GM12878 (cell line): ENCODE measurements around the gene HDAC9. TPM values are rescaled to one million over a fixed set of nuclear protein-coding genes. Genes with fewer than 3 reads are reported as not detected.

ENCODE experiments used
- ATAC-seq: fragments of 200-7000 bp; cut with Tn5 transposase; 3 replicates; pipeline ENCODE4 v1.9.1; 2020; ENCODE audit warnings: mild to moderate bottlenecking, moderate library complexity
- BruUV-seq: library from RNA; stranded (reverse); fragments of 400-500 nt; replicated peaks from 2 replicates; lab custom pipeline; 2021; lab: Mats Ljungman, UMichigan
- CTCF ChIA-PET: fragments of 300-600 bp; sonication (Branson Sonifier 250); formaldehyde crosslinking; extraction: SDS; loops from one replicate; lab custom pipeline; 2021; ENCODE audit warnings: inconsistent platforms; lab: Yijun Ruan, JAX
- POLR2A ChIA-PET: fragments of 350-600 bp; formaldehyde crosslinking; extraction: SDS; loops from one replicate; lab custom pipeline; 2021; ENCODE audit warnings: inconsistent platforms; lab: Charles Lee
- RAD21 ChIA-PET: fragments of 300-600 bp; sonication (Branson Sonifier 250); formaldehyde crosslinking; loops from one replicate; lab custom pipeline; 2023; ENCODE audit warnings: antibody characterized with exemption; ENCODE audit not compliant: unreplicated experiment; lab: Charles Lee
- SMC1A ChIA-PET: fragments of 300-600 bp; sonication (Branson Sonifier 250); formaldehyde crosslinking; loops from one replicate; lab custom pipeline; 2023; ENCODE audit not compliant: unreplicated experiment, uncharacterized antibody; lab: Charles Lee
- DNase-seq: peaks from one replicate; pipeline ENCODE4 v3.0.0-alpha.2; 2011; ENCODE audit warnings: low read depth, low spot score
- FAIRE-seq: peaks from 3 replicates; lab custom pipeline; 2011; peaks lifted over from hg19 to GRCh38; lab: Jason Lieb, UNC
- H2AFZ ChIP-seq: 2 replicates; pipeline ENCODE4 v1.6.0; 2011; ENCODE audit warnings: low read depth, low read length, control low read depth; ENCODE audit not compliant: control insufficient read depth
- H3K27ac ChIP-seq: 2 replicates; pipeline ENCODE4 v1.5.1; 2011; ENCODE audit warnings: control low read depth; ENCODE audit not compliant: control insufficient read depth, insufficient read depth
- H3K27me3 ChIP-seq, 2 experiments: replicated peaks in 1 of 2; 2 replicates each; pipeline versions ENCODE4 v1.6.0 to v1.6.1; 2011; ENCODE audit warnings: low read length in 1 of 2; ENCODE audit not compliant: control insufficient read depth in 2 of 2, insufficient read depth in 2 of 2
- H3K36me3 ChIP-seq, 2 experiments: 2 replicates each; pipeline ENCODE4 v1.5.1; 2011; ENCODE audit warnings: low read length in 1 of 2; ENCODE audit not compliant: control insufficient read depth in 2 of 2, insufficient read depth in 2 of 2
- H3K4me1 ChIP-seq: 2 replicates; pipeline ENCODE4 v1.6.1; 2011; ENCODE audit warnings: mild to moderate bottlenecking, low read length, moderate library complexity, mixed read lengths; ENCODE audit not compliant: control insufficient read depth, insufficient read depth
- H3K4me2 ChIP-seq: 2 replicates; pipeline ENCODE4 v1.6.0; 2011; ENCODE audit warnings: control low read depth; ENCODE audit not compliant: control insufficient read depth, insufficient read depth
- H3K4me3 ChIP-seq: fragments of 200-600 bp; sonication (generic); 2 replicates; pipeline ENCODE4 v1.5.1; 2016
- H3K79me2 ChIP-seq: 2 replicates; pipeline ENCODE4 v1.6.0; 2011; ENCODE audit warnings: low read length; ENCODE audit not compliant: control insufficient read depth, insufficient read depth
- H3K9ac ChIP-seq: 2 replicates; pipeline ENCODE4 v1.8.0; 2011; ENCODE audit warnings: low read length, control low read depth, mixed read lengths; ENCODE audit not compliant: control insufficient read depth, insufficient read depth
- H3K9me3 ChIP-seq: replicated peaks from 3 replicates; pipeline ENCODE4 v1.5.1; 2011; ENCODE audit warnings: mild to moderate bottlenecking, low read length; ENCODE audit not compliant: control insufficient read depth, insufficient read depth
- H4K20me1 ChIP-seq: 2 replicates; pipeline ENCODE4 v1.6.0; 2011; ENCODE audit not compliant: control insufficient read depth, insufficient read depth
- BACH1 ChIP-seq: fragments of 450-650 bp; IDR thresholded peaks from 2 replicates; pipeline ENCODE4 v1.6.1; 2017; ENCODE audit warnings: mild to moderate bottlenecking, borderline replicate concordance
- CREB1 ChIP-seq: IDR thresholded peaks from 2 replicates; pipeline ENCODE4 v1.6.1; 2012; ENCODE audit warnings: low read depth, mild to moderate bottlenecking, inconsistent platforms
- CREM ChIP-seq: IDR thresholded peaks from 2 replicates; pipeline ENCODE4 v1.6.1; 2014; ENCODE audit warnings: antibody characterized with exemption, low read depth
- ETV6 ChIP-seq, 2 experiments: fragments of 450-650 bp in 1 of 2; IDR thresholded peaks in 1 of 2; conservative IDR thresholded peaks in 1 of 2; 2 replicates each; pipeline ENCODE4 v1.6.1; 2014; ENCODE audit warnings: antibody characterized with exemption in 1 of 2, borderline replicate concordance in 1 of 2, low read depth in 1 of 2, mild to moderate bottlenecking in 1 of 2, moderate library complexity in 1 of 2
- FOXK2 ChIP-seq: fragments of 450-650 bp; IDR thresholded peaks from 2 replicates; pipeline ENCODE4 v1.6.1; 2017; ENCODE audit warnings: mild to moderate bottlenecking, moderate library complexity
- FOXM1 ChIP-seq: IDR thresholded peaks from 2 replicates; pipeline ENCODE4 v1.6.1; 2012; ENCODE audit warnings: low read depth, mild to moderate bottlenecking, inconsistent platforms, low read length, moderate library complexity
- IRF3 ChIP-seq: fragments of 450-650 bp; IDR thresholded peaks from 2 replicates; pipeline ENCODE4 v1.6.1; 2014; ENCODE audit warnings: mild to moderate bottlenecking
- JUNB ChIP-seq: IDR thresholded peaks from 2 replicates; pipeline ENCODE4 v1.6.1; 2016; ENCODE audit warnings: antibody characterized with exemption, mild to moderate bottlenecking
- LARP7 ChIP-seq: fragments of 450-650 bp; IDR thresholded peaks from 2 replicates; pipeline ENCODE4 v1.6.1; 2017; ENCODE audit warnings: mild to moderate bottlenecking
- MEF2A ChIP-seq: IDR thresholded peaks from 2 replicates; pipeline ENCODE4 v1.6.1; 2011; ENCODE audit warnings: low read depth, mild to moderate bottlenecking, low read length, moderate library complexity; ENCODE audit not compliant: insufficient read depth
- NFYA ChIP-seq: IDR thresholded peaks from 2 replicates; pipeline ENCODE4 v1.6.1; 2011; ENCODE audit warnings: low read depth, mild to moderate bottlenecking, low read length, improper control_type of control experiment, borderline replicate concordance
- NR2C1 ChIP-seq: fragments of 450-650 bp; IDR thresholded peaks from 2 replicates; pipeline ENCODE4 v1.6.1; 2017; ENCODE audit warnings: antibody characterized with exemption, mild to moderate bottlenecking, moderate library complexity
- POLR2A ChIP-seq: IDR thresholded peaks from 2 replicates; pipeline ENCODE4 v1.6.1; 2011; ENCODE audit warnings: low read depth, mild to moderate bottlenecking, low read length
- POLR2AphosphoS2 ChIP-seq: IDR thresholded peaks from 2 replicates; pipeline ENCODE4 v1.6.1; 2011; ENCODE audit warnings: low read depth, mild to moderate bottlenecking, low read length, improper control_type of control experiment, moderate library complexity
- RCOR1 ChIP-seq: conservative IDR thresholded peaks from 2 replicates; pipeline ENCODE4 v1.6.1; 2012; ENCODE audit warnings: low read depth, low read length, improper control_type of control experiment
- RFX5 ChIP-seq: IDR thresholded peaks from 2 replicates; pipeline ENCODE4 v1.6.1; 2011; ENCODE audit warnings: low read depth, low read length, improper control_type of control experiment
- SMARCA5 ChIP-seq: fragments of 450-650 bp; IDR thresholded peaks from 2 replicates; pipeline ENCODE4 v1.6.1; 2017; ENCODE audit warnings: mild to moderate bottlenecking
- TBL1XR1 ChIP-seq: IDR thresholded peaks from 2 replicates; pipeline ENCODE4 v1.6.1; 2012; ENCODE audit warnings: low read depth, low read length, improper control_type of control experiment
- TCF7 ChIP-seq: IDR thresholded peaks from 2 replicates; pipeline ENCODE4 v1.6.1; 2014; ENCODE audit warnings: antibody characterized with exemption, borderline replicate concordance
- ZNF384 ChIP-seq: IDR thresholded peaks from 2 replicates; pipeline ENCODE4 v1.6.1; 2012; ENCODE audit warnings: low read depth, mild to moderate bottlenecking, low read length, improper control_type of control experiment, borderline replicate concordance
- WGBS: methylation state at CpG from one replicate; pipeline ENCODE4 v1.1.6; 2016; ENCODE audit warnings: low lambda C conversion rate; ENCODE audit not compliant: insufficient replicate concordance, insufficient coverage; ENCODE audit errors: missing lambda C conversion rate; 5-methylcytosine and 5-hydroxymethylcytosine counted together
- in situ Hi-C: fragments of 300-500 bp; cut with MboI; formaldehyde crosslinking; loops from 9 replicates; pipeline ENCODE4 v1.14.3; 2018; ENCODE audit warnings: mixed read lengths
- intact Hi-C: fragments of 100-400 bp; cut with micrococcal nuclease; formaldehyde crosslinking; loops from one replicate; pipeline ENCODE4 v1.14.2; 2022; ENCODE audit not compliant: unreplicated experiment
- polyA plus RNA-seq, 11 experiments: library from polyadenylated mRNA; depleted of rRNA in 4 of 11; unstranded in 6 of 11; stranded (reverse) in 5 of 11; fragments of >200 nt; fragmentation: Nextera tagmentation in 4 of 11; fragmentation: Illumina TruSeq in 1 of 11; extraction: Ambion mirVana in 4 of 11; extraction: Trizol in 1 of 11; gene quantifications; 1 replicate in 1 of 11; 2 replicates in 10 of 11; pipeline versions ENCODE4 v1.2.1 to v1.2.3, GENCODE V29; 2011 to 2016; ENCODE audit warnings: inconsistent platforms in 2 of 11, missing spikeins in 2 of 11, low read depth in 1 of 11
- total RNA-seq, 4 experiments: library from RNA; depleted of rRNA in 3 of 4; stranded (reverse); fragments of >200 nt in 3 of 4; fragmentation: Illumina TruSeq in 1 of 4; extraction: Trizol in 1 of 4; gene quantifications; 2 replicates each; pipeline versions ENCODE4 v1.2.1 to v1.2.3, GENCODE V29; 2013 to 2021

HDAC9 gene
- total and polyA plus RNA-seq, 10 of the 15 experiments (the other 5 are each of a cell fraction or from before 2014, with no cell fraction given) = 0.73 to 12.8 (median 0.92) TPM

GRCh38 chr7:18511351-18512140 is 16.0 kb downstream of the HDAC9 start:
- ATAC-seq (no peak), DNase-seq (no peak), FAIRE-seq (no peak)
- Histone ChIP-seq H3K9ac (no peak overlapping the region), H3K79me2 (no peaks in the 10 kb centered on the region), H3K27ac (no peak overlapping the region), H3K4me1 (peaks cover 12% of the 10 kb centered on the region), H3K27me3 (no peaks in the 10 kb centered on the region), H4K20me1 (no peaks in the 10 kb centered on the region), H2AFZ (no peak overlapping the region), H3K4me2 (no peak overlapping the region), H3K9me3 (no peaks in the 10 kb centered on the region), H3K4me3 (no peak overlapping the region), H3K36me3 (no peaks in the 10 kb centered on the region)
- intact Hi-C loops = no loop called here
- in situ Hi-C loops = no loop called here
- ChIA-PET SMC1A (interaction anchor here (4.6 kb wide), 1 partner anchor 9 kb away, joined by 42 read pairs; no protein-coding TSS in a partner anchor), POLR2A (no interaction called here), CTCF (no interaction called here), RAD21 (no interaction called here)
- WGBS = 34% methylated on average over 4 of the region's 4 CpGs
- TF ChIP-seq RFX5 (no peak), NFYA (no peak), IRF3 (no peak), CREM (no peak), TBL1XR1 (no peak), NR2C1 (no peak), BACH1 (no peak), SMARCA5 (no peak), RCOR1 (no peak), POLR2AphosphoS2 (no peak), LARP7 (no peak), MEF2A (no peak), FOXM1 (no peak), POLR2A (no peak), JUNB (no peak), TCF7 (no peak), FOXK2 (no peak), ETV6 (conservative IDR thresholded peaks at IDR 0.05 in 1 of 2, IDR thresholded peaks at IDR 0.05 in 1 of 2; ENCODE audit: borderline replicate concordance in 1 of 2, low read depth in 1 of 2) (no peak), ZNF384 (no peak), CREB1 (no peak)
- no TSS peak for BruUV-seq
